Breast epithelium (tissue), 4 donors: ENCODE results near the gene PIAS2. TPM values are rescaled to one million over a fixed set of nuclear protein-coding genes. Genes with fewer than 3 reads are reported as not detected.
"Not testable (repeated sequence)": the region's sequence is repeated elsewhere in the genome, so short reads cannot be mapped to it uniquely, and the experiment has no call there.

ENCODE experiments used
- DNase-seq, 2 donors: peaks; one replicate each; pipeline ENCODE4 v3.0.0-alpha.2; 2019; ENCODE audit warnings: low spot score in 2 of 2
- H3K27ac ChIP-seq, 2 donors: fragments of 200-600 bp; sonication (generic) in 1 of 2; one replicate each; pipeline ENCODE4 v1.5.1; 2016 to 2019; ENCODE audit warnings: mild to moderate bottlenecking in 1 of 2
- H3K27me3 ChIP-seq, 2 donors: fragments of 200-600 bp; sonication (generic) in 1 of 2; one replicate each; pipeline versions ENCODE4 v1.5.1 to v1.6.0; 2017 to 2019; ENCODE audit warnings: control low read depth in 1 of 2, mild to moderate bottlenecking in 1 of 2
- H3K36me3 ChIP-seq: fragments of 200-600 bp; one replicate; pipeline ENCODE4 v1.5.1; 2019
- H3K4me1 ChIP-seq, 2 donors: fragments of 200-600 bp; sonication (generic); one replicate each; pipeline ENCODE4 v1.5.1; 2016 to 2019; ENCODE audit warnings: control low read depth in 1 of 2
- H3K4me3 ChIP-seq, 3 donors: fragments of 200-600 bp; sonication (generic); 1 replicate in 2 of 3; 2 replicates in 1 of 3; pipeline ENCODE4 v1.5.1; 2016 to 2019; ENCODE audit warnings: mild to moderate bottlenecking in 3 of 3, moderate library complexity in 2 of 3
- H3K9me3 ChIP-seq, 2 donors: fragments of 200-600 bp; sonication (generic) in 1 of 2; one replicate each; pipeline ENCODE4 v1.5.1; 2016 to 2019; ENCODE audit warnings: control low read depth in 1 of 2
- CTCF ChIP-seq, 3 donors: fragments of 450-650 bp; IDR thresholded peaks; one replicate each; pipeline ENCODE4 v1.5.1; 2016 to 2017; ENCODE audit warnings: antibody characterized with exemption in 3 of 3, mild to moderate bottlenecking in 3 of 3, moderate library complexity in 3 of 3
- POLR2A ChIP-seq: fragments of 450-650 bp; IDR thresholded peaks from one replicate; pipeline ENCODE4 v1.6.1; 2016; ENCODE audit warnings: antibody characterized with exemption, mild to moderate bottlenecking, moderate library complexity
- POLR2AphosphoS5 ChIP-seq, 3 donors: sonication (generic); formaldehyde crosslinking; IDR thresholded peaks; one replicate each; pipeline ENCODE4 v1.6.1; 2017; ENCODE audit warnings: antibody characterized with exemption in 3 of 3
- intact Hi-C: fragments of 100-400 bp; cut with DNase I; formaldehyde crosslinking; loops from one replicate; pipeline ENCODE4 v1.15.1; 2023; ENCODE audit warnings: low total_unique reads
- total RNA-seq, 3 donors: library from RNA; depleted of rRNA; stranded (reverse); fragments of >200 nt; gene quantifications; one replicate each; pipeline ENCODE4 v1.1.0, GENCODE V29; 2016

Gene PIAS2
- total RNA-seq, 3 donors from 2014 or later = 28.2 to 37.0 (median 30.6) TPM

- DNase-seq = no peak
- Histone ChIP-seq H3K27me3 (no peaks in the 10 kb centered on the region), H3K4me1 (no peaks in the 10 kb centered on the region), H3K9me3 (no peaks in the 10 kb centered on the region), H3K36me3 (peaks cover 4% of the 10 kb centered on the region), H3K4me3 (no peak overlapping the region), H3K27ac (no peak overlapping the region)
- intact Hi-C loops = no loop called here
- no peak for TF ChIP-seq POLR2AphosphoS5 (IDR thresholded peaks at IDR 0.05)
- no peak for TF ChIP-seq POLR2A
- no peak for TF ChIP-seq CTCF (IDR thresholded peaks at IDR 0.05)
Measured at GRCh38 chr18:46832849-46833248, 84.5 kb downstream of the PIAS2 start.

- H3K9me3 ChIP-seq, H3K27me3 ChIP-seq, intact Hi-C loops, H3K4me1 ChIP-seq, H3K36me3 ChIP-seq, H3K27ac ChIP-seq, H3K4me3 ChIP-seq, DNase-seq: not testable (repeated sequence)
Measured at GRCh38 chr18:46832422-46832821, 84.9 kb downstream of the PIAS2 start.

- Histone ChIP-seq H3K36me3 (peaks cover 7% of the 10 kb centered on the region), H3K4me3 (no peak overlapping the region), H3K9me3 (no peaks in the 10 kb centered on the region), H3K27ac (no peak overlapping the region), H3K27me3 (no peaks in the 10 kb centered on the region), H3K4me1 (no peaks in the 10 kb centered on the region)
- intact Hi-C loops = no loop called here
- no peak for DNase-seq
- TF ChIP-seq POLR2AphosphoS5 (IDR thresholded peaks at IDR 0.05) (no peak), CTCF (IDR thresholded peaks at IDR 0.05) (no peak), POLR2A (no peak)
Measured at GRCh38 chr18:46831434-46831833, 85.9 kb downstream of the PIAS2 start.

- TF ChIP-seq POLR2A = no peak
- TF ChIP-seq POLR2AphosphoS5 (IDR thresholded peaks at IDR 0.05) = no peak
- no peaks in the 10 kb centered on the region for H3K9me3 ChIP-seq
- DNase-seq = no peak
- peaks cover 4% of the 10 kb centered on the region for H3K36me3 ChIP-seq
- no peak overlapping the region for H3K4me3 ChIP-seq
- no peaks in the 10 kb centered on the region for H3K27me3 ChIP-seq
- H3K27ac ChIP-seq = no peak overlapping the region
- no peaks in the 10 kb centered on the region for H3K4me1 ChIP-seq
- intact Hi-C loops = no loop called here
Measured at GRCh38 chr18:46830633-46831032, 86.7 kb downstream of the PIAS2 start.

GRCh38 chr18:46829947-46830346 is 87.4 kb downstream of the PIAS2 start:
- no peak overlapping the region for H3K4me3 ChIP-seq
- no peaks in the 10 kb centered on the region for H3K4me1 ChIP-seq
- intact Hi-C loops = no loop called here
- TF ChIP-seq POLR2AphosphoS5 (IDR thresholded peaks at IDR 0.05) (no peak), CTCF (IDR thresholded peaks at IDR 0.05) (no peak), POLR2A (no peak)
- no peak for DNase-seq
- H3K27ac ChIP-seq = no peak overlapping the region
- H3K36me3 ChIP-seq = peaks cover 4% of the 10 kb centered on the region
- H3K9me3 ChIP-seq = no peaks in the 10 kb centered on the region
- no peaks in the 10 kb centered on the region for H3K27me3 ChIP-seq

- intact Hi-C loops = no loop called here
- Histone ChIP-seq H3K9me3 (no peaks in the 10 kb centered on the region), H3K4me1 (no peaks in the 10 kb centered on the region), H3K27me3 (no peaks in the 10 kb centered on the region), H3K4me3 (no peak overlapping the region), H3K36me3 (peaks cover 4% of the 10 kb centered on the region), H3K27ac (no peak overlapping the region)
- TF ChIP-seq CTCF (IDR thresholded peaks at IDR 0.05) (no peak), POLR2A (no peak), POLR2AphosphoS5 (IDR thresholded peaks at IDR 0.05) (no peak)
- no peak for DNase-seq
Measured at GRCh38 chr18:46829531-46829930, 87.8 kb downstream of the PIAS2 start.
